Measurements from ENCODE around the gene MAOB.

MAOB gene

GRCh38 chrX:43909141-43909540 is 26.9 kb upstream of the MAOB start:
- H3K9me3 ChIP-seq (ENCODE audit: insufficient read depth, low read depth, low read length): no peaks in the 10 kb centered on the region
- no peak overlapping the region for H3K4me3 ChIP-seq (ENCODE audit: low read length, poor library complexity, severe bottlenecking)
- H3K27me3 ChIP-seq (ENCODE audit: insufficient read depth, low read length, poor library complexity, severe bottlenecking): no peaks in the 10 kb centered on the region
- no peaks in the 10 kb centered on the region for H4K20me1 ChIP-seq (ENCODE audit: insufficient read depth, low read length, poor library complexity, severe bottlenecking)
- TF ChIP-seq CTCF (conservative IDR thresholded peaks at IDR 0.05; ENCODE audit: low read length) (no peak), EZH2phosphoT487 (IDR thresholded peaks at IDR 0.05; ENCODE audit: borderline replicate concordance) (no peak)
- no peaks in the 10 kb centered on the region for H3K36me3 ChIP-seq (ENCODE audit: insufficient read depth, low read length)
- no peak overlapping the region for H3K9ac ChIP-seq (ENCODE audit: low read depth, low read length, poor library complexity, severe bottlenecking)
- no peaks in the 10 kb centered on the region for H3K4me1 ChIP-seq (ENCODE audit: insufficient read depth, low read length, poor library complexity, severe bottlenecking)
- H3K4me2 ChIP-seq (ENCODE audit: low read depth, low read length, poor library complexity, severe bottlenecking): no peak overlapping the region
- no peak overlapping the region for H2AFZ ChIP-seq (ENCODE audit: low read length)
- no peaks in the 10 kb centered on the region for H3K9me2 ChIP-seq (replicated peaks; ENCODE audit: low read depth, low read length)
- no peaks in the 10 kb centered on the region for H3F3A ChIP-seq (ENCODE audit: low read depth)
- no peaks in the 10 kb centered on the region for H3K79me2 ChIP-seq (ENCODE audit: insufficient read depth, low read length)

- no peak overlapping the region for H3K9ac ChIP-seq (ENCODE audit: low read depth, low read length, poor library complexity, severe bottlenecking)
Measured at GRCh38 chrX:43899878-43900815, 17.9 kb upstream of the MAOB start.

GRCh38 chrX:43898406-43899035 is 16.3 kb upstream of the MAOB start:
- Histone ChIP-seq H3K4me3 (ENCODE audit: low read length, poor library complexity, severe bottlenecking) (no peak overlapping the region), H3K4me1 (ENCODE audit: insufficient read depth, low read length, poor library complexity, severe bottlenecking) (no peaks in the 10 kb centered on the region), H2AFZ (ENCODE audit: low read length) (no peak overlapping the region), H3K9ac (ENCODE audit: low read depth, low read length, poor library complexity, severe bottlenecking) (no peak overlapping the region), H3K4me2 (ENCODE audit: low read depth, low read length, poor library complexity, severe bottlenecking) (no peak overlapping the region), H3F3A (ENCODE audit: low read depth) (no peaks in the 10 kb centered on the region), H3K9me3 (ENCODE audit: insufficient read depth, low read depth, low read length) (no peaks in the 10 kb centered on the region), H3K79me2 (ENCODE audit: insufficient read depth, low read length) (no peaks in the 10 kb centered on the region), H3K27me3 (ENCODE audit: insufficient read depth, low read length, poor library complexity, severe bottlenecking) (no peaks in the 10 kb centered on the region), H4K20me1 (ENCODE audit: insufficient read depth, low read length, poor library complexity, severe bottlenecking) (no peaks in the 10 kb centered on the region), H3K9me2 (replicated peaks; ENCODE audit: low read depth, low read length) (no peaks in the 10 kb centered on the region), H3K36me3 (ENCODE audit: insufficient read depth, low read length) (no peaks in the 10 kb centered on the region)
- TF ChIP-seq CTCF (conservative IDR thresholded peaks at IDR 0.05; ENCODE audit: low read length) (no peak), EZH2phosphoT487 (IDR thresholded peaks at IDR 0.05; ENCODE audit: borderline replicate concordance) (no peak)

More at GRCh38 chrX:43899878-43900815, 17.9 kb upstream of the MAOB start:
- no peaks in the 10 kb centered on the region for H3K9me3 ChIP-seq (ENCODE audit: insufficient read depth, low read depth, low read length)
- H3K9me2 ChIP-seq (replicated peaks; ENCODE audit: low read depth, low read length): no peaks in the 10 kb centered on the region
- H3K4me1 ChIP-seq (ENCODE audit: insufficient read depth, low read length, poor library complexity, severe bottlenecking): no peaks in the 10 kb centered on the region
- no peaks in the 10 kb centered on the region for H3K36me3 ChIP-seq (ENCODE audit: insufficient read depth, low read length)
- no peaks in the 10 kb centered on the region for H3K79me2 ChIP-seq (ENCODE audit: insufficient read depth, low read length)
- no peaks in the 10 kb centered on the region for H4K20me1 ChIP-seq (ENCODE audit: insufficient read depth, low read length, poor library complexity, severe bottlenecking)
- no peak overlapping the region for H3K4me3 ChIP-seq (ENCODE audit: low read length, poor library complexity, severe bottlenecking)
- no peak overlapping the region for H3K4me2 ChIP-seq (ENCODE audit: low read depth, low read length, poor library complexity, severe bottlenecking)
- no peaks in the 10 kb centered on the region for H3K27me3 ChIP-seq (ENCODE audit: insufficient read depth, low read length, poor library complexity, severe bottlenecking)
- no peaks in the 10 kb centered on the region for H3F3A ChIP-seq (ENCODE audit: low read depth)
- H2AFZ ChIP-seq (ENCODE audit: low read length): no peak overlapping the region
- TF ChIP-seq EZH2phosphoT487 (IDR thresholded peaks at IDR 0.05; ENCODE audit: borderline replicate concordance): no peak
- no peak for TF ChIP-seq CTCF (conservative IDR thresholded peaks at IDR 0.05; ENCODE audit: low read length)

Measured in Loucy (cell line).